Activated T-cell treated with anti-CD3 and anti-CD28 coated beads, Interleukin-2, amount 50 U/mL, for 72 hours (primary cell): ENCODE data around the gene PAPOLB. TPM values are rescaled to one million over a fixed set of nuclear protein-coding genes. Genes with fewer than 3 reads are reported as not detected.

Source experiments
- ATAC-seq, 2 donors: fragments of 150-1000 bp; cut with Tn5 transposase; replicated peaks in 1 of 2; 2 replicates each; pipeline ENCODE4 v1.10.0; 2021; ENCODE audit warnings: moderate library complexity in 2 of 2, mild to moderate bottlenecking in 1 of 2
- DNase-seq, 2 donors: peaks; one replicate each; pipeline ENCODE4 v3.0.0; 2021 to 2022; ENCODE audit warnings: mixed read lengths in 1 of 2
- H3K27ac Mint-ChIP-seq: one replicate; pipeline ENCODE4 v1.8.0; 2022; ENCODE audit warnings: mild to moderate bottlenecking, moderate library complexity, mixed read lengths
- H3K27me3 Mint-ChIP-seq: one replicate; pipeline ENCODE4 v1.8.0; 2022; ENCODE audit warnings: low read depth, mixed read lengths
- H3K36me3 Mint-ChIP-seq, 2 donors: one replicate each; pipeline ENCODE4 v1.8.0; 2022; ENCODE audit warnings: mixed read lengths in 2 of 2, mild to moderate bottlenecking in 1 of 2; ENCODE audit not compliant: insufficient read depth in 2 of 2
- H3K4me1 Mint-ChIP-seq: one replicate; pipeline ENCODE4 v1.8.0; 2022; ENCODE audit warnings: low read depth, mixed read lengths
- H3K4me3 Mint-ChIP-seq, 2 donors: one replicate each; pipeline ENCODE4 v1.8.0; 2022; ENCODE audit warnings: mild to moderate bottlenecking in 2 of 2, mixed read lengths in 2 of 2, moderate library complexity in 2 of 2
- H3K9me3 Mint-ChIP-seq, 2 donors: one replicate each; pipeline ENCODE4 v1.8.0; 2022; ENCODE audit warnings: mixed read lengths in 2 of 2
- total RNA-seq, 2 donors: library from RNA; stranded (reverse); gene quantifications; one replicate each; pipeline ENCODE4 v1.2.3, GENCODE V29; 2022

The PAPOLB gene
- total RNA-seq, 2 donors from 2014 or later = 0.05 TPM; not detected in 1

DNA sequence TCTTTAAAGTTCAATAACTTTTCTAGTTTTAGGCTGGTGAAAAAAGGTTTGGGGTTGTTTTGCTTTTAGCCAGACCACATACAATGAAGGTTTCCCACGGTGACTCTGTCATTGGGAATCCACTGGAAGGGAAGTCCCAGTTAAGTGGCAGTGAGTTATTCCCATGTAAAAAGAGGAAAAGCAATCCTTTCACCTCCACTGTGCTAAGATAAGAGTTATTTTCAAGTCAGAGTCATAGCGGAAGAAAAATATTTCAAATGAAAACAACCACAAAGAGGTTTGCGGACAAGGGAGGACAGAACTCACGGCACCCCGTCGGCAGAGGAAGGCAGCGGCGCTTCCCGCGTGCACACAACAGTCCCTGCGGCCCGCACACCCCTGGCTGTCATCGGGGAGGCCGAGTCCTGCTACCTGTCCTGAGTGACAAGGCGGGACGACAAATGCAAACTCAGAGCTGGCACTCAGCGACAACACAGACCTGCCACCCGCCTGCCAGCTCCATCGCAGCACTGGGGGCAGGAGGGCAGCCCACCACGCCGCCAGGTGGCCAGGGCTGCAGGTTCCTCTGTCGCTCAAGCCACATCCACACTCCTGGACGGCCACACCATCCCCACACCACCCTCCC is 9.3 kb upstream of the PAPOLB start:
- Mint-ChIP-seq H3K9me3 (peaks cover 0 to 2% of the 10 kb centered on the region in 2 donors), H3K27ac (peak overlapping the region; percentile 13), H3K4me3 (peak overlapping the region in 1 of 2 donors; percentile 7), H3K27me3 (peaks cover 21% of the 10 kb centered on the region), H3K4me1 (peaks cover 11% of the 10 kb centered on the region), H3K36me3 (no peaks in the 10 kb centered on the region)
- ATAC-seq (peak; percentile 30 to 60), DNase-seq (peak; percentile 12 to 23)

DNA sequence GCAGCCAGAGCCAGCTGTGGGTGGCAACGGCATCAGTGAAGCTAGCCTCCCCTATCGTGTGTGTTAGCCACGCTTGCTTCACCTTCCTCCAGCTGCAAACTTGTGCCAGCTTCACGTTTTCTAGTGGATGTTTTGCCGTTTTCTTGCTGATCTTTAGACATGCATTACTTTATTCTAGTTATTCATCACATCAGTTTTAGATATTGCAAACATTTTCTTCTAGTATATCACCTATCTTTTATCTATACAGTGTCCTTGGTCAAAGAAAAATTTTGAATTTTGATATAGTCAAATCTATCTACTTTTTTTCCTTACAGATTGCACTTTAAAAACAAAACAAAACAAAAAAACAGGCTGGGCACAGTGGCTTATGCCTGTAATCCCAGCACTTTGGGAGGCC is 6.7 kb upstream of the PAPOLB start:
- Mint-ChIP-seq H3K4me3 (no peak overlapping the region), H3K4me1 (peaks cover 11% of the 10 kb centered on the region), H3K9me3 (peaks cover 0 to 2% of the 10 kb centered on the region in 2 donors), H3K27me3 (peaks cover 38% of the 10 kb centered on the region), H3K36me3 (peaks cover 2% of the 10 kb centered on the region in 2 donors), H3K27ac (no peak overlapping the region)
- ATAC-seq = no peak
- no peak for DNase-seq

DNA sequence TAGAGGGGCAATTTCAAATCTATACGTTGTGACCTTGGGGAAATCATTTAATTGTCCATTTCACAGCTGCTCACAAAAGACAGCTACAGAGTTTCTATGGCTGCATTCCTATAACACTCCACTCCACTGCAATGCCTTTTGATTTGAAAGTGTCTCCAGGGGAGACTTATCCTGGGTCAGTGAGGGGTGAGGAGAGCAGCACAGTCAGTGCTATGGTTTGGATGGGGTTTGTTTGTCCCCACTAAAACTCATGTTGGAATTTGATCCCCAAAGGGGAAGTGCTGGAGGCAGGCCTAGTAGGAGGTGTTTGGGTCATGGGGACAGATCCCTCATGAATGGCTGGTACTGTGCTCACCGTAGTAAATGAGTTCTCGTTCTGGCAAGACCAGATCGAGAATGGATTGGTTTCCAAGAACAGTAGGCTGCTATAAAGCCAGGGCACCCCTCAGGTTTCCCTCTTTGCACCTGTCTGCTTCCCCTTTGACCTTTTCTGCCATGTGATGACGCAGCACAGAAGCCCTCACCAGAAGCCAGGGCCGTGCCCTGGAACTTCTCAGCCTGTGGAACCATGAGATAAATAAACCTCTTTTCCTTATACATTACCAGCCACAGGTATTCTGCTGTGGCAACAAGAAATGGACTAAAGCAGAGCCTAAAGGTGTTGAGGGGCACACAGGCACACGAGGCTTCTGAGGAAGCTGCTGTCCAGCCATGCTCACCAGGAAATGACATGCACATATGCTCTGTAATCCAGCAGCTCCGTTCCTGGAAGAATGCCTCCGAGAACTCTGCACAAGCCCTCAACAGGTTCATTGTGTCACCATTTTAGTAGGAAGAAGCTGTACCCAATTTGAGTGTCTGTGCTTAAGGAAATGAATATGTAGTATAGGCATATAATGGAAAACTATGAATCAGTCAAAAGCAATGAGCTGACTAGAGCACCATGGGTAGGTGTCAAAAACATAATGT is 5.0 kb upstream of the PAPOLB start:
- Mint-ChIP-seq H3K27me3 (peaks cover 45% of the 10 kb centered on the region), H3K36me3 (peaks cover 6 to 7% of the 10 kb centered on the region in 2 donors), H3K4me1 (peaks cover 11% of the 10 kb centered on the region), H3K27ac (no peak overlapping the region), H3K9me3 (peaks cover 0 to 4% of the 10 kb centered on the region in 2 donors), H3K4me3 (no peak overlapping the region)
- ATAC-seq (no peak), DNase-seq (no peak)

DNA sequence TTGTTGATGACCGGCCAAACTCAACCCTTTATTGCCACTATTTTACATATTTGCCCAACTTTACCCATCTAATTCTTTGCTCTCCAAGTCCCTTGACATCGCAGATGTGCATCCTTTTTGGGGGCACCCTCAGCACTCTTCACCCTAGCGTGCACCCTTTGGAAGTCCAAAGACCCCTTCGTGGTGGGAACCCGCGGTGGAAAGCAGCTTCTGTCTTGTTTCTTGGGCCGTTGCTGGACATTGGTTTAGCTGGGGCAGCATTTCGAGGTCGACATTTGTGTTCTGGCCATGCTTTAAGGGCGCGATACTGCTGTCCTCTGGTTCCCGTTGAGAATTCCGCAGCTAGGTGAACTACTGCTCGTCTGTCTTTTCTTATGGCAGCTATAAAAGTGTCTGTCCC is 326 bp upstream of the PAPOLB start:
- Mint-ChIP-seq H3K27ac (no peak overlapping the region), H3K36me3 (peaks cover 9 to 10% of the 10 kb centered on the region in 2 donors), H3K27me3 (peaks cover 52% of the 10 kb centered on the region), H3K9me3 (peaks cover 0 to 2% of the 10 kb centered on the region in 2 donors), H3K4me3 (peak overlapping the region; percentile 66), H3K4me1 (no peaks in the 10 kb centered on the region)
- DNase-seq (no peak), ATAC-seq (no peak)

DNA sequence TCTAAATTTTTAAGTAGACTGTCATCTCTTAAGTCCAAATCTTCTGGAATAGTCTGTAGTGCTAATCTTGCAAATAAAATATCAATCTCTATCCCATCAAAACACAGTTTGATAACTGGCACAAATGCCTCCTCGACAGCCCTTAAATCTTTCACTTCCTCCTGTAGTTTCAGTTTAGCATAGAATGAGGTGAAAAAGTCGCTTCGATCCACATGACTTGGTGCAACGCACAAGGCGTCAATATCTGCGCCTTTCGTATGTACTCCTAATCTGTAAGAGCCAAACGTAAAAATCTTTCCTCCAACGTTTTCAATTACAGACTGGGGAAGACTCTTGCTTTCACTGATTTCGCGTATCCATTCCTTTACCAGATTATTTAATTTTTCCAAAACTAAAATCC is 603 bp downstream of the PAPOLB start:
- Mint-ChIP-seq H3K9me3 (peaks cover 0 to 2% of the 10 kb centered on the region in 2 donors), H3K4me3 (peak overlapping the region; percentile 66), H3K4me1 (no peaks in the 10 kb centered on the region), H3K27me3 (peaks cover 52% of the 10 kb centered on the region), H3K27ac (no peak overlapping the region), H3K36me3 (peaks cover 9 to 10% of the 10 kb centered on the region in 2 donors)
- no peak for ATAC-seq
- DNase-seq = no peak

DNA sequence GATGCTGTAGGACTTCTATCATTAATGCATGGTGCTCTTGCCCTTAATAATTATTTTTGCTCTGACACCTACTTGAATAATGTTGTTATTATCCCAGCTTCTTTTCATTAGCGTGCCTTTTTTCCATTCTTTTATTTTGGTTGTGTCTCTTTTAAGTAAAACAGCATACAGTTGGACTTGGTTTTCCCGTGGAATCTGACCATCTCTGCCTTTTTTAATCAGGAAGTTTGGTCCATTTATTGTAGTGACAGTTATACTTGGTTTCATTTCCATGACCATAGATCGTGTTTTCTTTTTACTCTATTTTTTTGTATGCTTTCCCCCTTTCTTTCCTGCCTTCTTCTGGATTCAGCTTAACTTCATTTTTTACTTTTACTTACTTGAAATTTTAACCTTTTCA is 4.6 kb downstream of the PAPOLB start:
- no peak overlapping the region for H3K27ac Mint-ChIP-seq
- H3K4me1 Mint-ChIP-seq = no peaks in the 10 kb centered on the region
- no peak for ATAC-seq
- no peak for DNase-seq
- H3K9me3 Mint-ChIP-seq = no peaks in the 10 kb centered on the region
- peaks cover 4 to 5% of the 10 kb centered on the region in 2 donors for H3K36me3 Mint-ChIP-seq
- no peak overlapping the region for H3K4me3 Mint-ChIP-seq
- H3K27me3 Mint-ChIP-seq = peaks cover 21% of the 10 kb centered on the region

DNA sequence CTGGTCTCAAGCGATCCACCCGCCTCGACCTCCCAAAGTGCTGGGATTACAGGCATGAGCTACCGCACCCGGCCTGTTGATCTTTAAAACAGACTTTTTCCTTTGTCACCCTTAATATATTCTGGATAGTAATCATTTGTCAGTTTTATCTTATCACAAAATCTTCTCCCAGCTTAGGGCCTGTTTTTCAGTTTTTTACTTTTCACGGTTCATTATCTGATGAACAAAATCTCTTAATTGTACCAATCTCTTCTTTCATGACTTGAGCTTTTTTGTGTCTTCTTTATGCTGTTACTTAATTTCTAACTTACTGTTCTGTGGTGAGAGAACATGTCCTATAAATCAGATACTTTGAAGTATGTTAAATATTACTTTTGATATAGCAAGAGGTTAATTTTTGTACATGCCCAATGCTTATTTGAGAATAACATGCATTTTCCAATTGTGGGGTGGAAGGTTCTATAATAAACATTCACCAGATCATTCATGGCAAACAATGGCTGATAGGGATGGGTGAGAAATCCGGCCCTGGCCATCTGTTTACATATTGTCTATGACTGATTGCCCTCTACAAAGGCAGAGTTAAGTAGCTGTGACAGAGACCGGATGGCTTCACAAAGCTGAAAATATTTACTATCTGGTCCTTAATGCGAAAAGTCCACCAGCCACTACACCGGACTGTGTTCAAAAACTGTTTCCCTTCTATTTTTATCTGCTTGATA is 5.3 kb downstream of the PAPOLB start:
- peaks cover 18% of the 10 kb centered on the region for H3K27me3 Mint-ChIP-seq
- DNase-seq = no peak
- no peak overlapping the region for H3K27ac Mint-ChIP-seq
- H3K36me3 Mint-ChIP-seq = peaks cover 2 to 3% of the 10 kb centered on the region in 2 donors
- ATAC-seq = no peak
- H3K4me3 Mint-ChIP-seq = no peak overlapping the region
- H3K4me1 Mint-ChIP-seq = peaks cover under 1% of the 10 kb centered on the region
- H3K9me3 Mint-ChIP-seq = peaks cover 0 to under 1% of the 10 kb centered on the region in 2 donors

GRCh38 chr7:4854916-4855315 is 6.9 kb downstream of the PAPOLB start:
- no peak for ATAC-seq
- no peak for DNase-seq
- H3K9me3 Mint-ChIP-seq = peaks cover 0 to 4% of the 10 kb centered on the region in 2 donors
- no peak overlapping the region for H3K4me3 Mint-ChIP-seq
- peaks cover 4% of the 10 kb centered on the region for H3K4me1 Mint-ChIP-seq
- peaks cover 11% of the 10 kb centered on the region for H3K27me3 Mint-ChIP-seq
- H3K36me3 Mint-ChIP-seq = no peaks in the 10 kb centered on the region
- H3K27ac Mint-ChIP-seq = no peak overlapping the region

DNA sequence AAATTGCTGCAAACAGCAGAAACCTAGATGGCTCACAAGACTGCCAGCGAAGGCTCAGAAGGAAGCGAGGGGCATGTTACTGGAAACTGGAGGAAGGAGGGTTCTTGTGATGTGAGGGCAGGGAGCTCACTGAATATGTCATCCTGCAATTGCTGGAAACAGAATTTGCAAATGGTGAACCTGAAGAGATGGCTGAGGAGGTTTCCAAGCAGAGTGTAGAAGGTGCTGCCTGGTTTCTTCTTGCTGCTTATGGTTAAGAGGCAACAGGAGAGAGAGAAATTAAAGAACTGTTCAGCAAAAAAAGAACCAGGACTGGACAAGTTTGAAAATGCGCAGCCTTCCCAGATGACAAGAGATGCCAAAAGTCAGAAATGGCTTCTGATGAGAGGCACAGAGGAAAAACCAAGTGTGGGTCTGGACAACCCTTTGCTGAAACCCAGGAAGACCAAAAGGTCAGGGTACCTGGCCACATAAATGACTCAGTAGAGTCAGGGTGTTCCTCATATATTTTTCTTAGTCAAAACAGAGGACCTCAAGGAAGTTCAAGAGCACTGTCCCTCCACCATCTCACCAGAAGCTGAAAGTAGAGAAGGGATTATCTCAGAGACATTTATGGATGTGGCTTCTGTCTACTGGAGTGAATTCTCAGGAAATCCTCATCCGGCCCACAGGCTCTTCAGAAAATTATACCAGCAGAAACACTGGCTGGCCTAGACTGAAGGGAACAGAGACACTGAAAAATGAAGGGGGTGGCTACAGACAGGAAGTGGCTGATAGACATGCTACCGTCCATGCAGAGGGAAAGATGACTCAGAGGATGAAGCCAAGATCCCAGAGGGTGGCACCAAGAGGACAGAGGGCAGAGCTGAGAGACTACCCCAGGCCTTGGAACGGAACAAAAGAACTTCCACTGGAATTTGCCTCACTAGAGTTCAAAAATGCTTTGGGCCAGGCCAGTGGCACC is 10.1 kb downstream of the PAPOLB start:
- H3K27ac Mint-ChIP-seq = no peak overlapping the region
- no peak overlapping the region for H3K4me3 Mint-ChIP-seq
- H3K9me3 Mint-ChIP-seq = peaks cover 0 to 4% of the 10 kb centered on the region in 2 donors
- no peaks in the 10 kb centered on the region for H3K36me3 Mint-ChIP-seq
- H3K4me1 Mint-ChIP-seq = peaks cover 4% of the 10 kb centered on the region
- H3K27me3 Mint-ChIP-seq = no peaks in the 10 kb centered on the region
- DNase-seq (no peak), ATAC-seq (peak; percentile 34 to 65)

DNA sequence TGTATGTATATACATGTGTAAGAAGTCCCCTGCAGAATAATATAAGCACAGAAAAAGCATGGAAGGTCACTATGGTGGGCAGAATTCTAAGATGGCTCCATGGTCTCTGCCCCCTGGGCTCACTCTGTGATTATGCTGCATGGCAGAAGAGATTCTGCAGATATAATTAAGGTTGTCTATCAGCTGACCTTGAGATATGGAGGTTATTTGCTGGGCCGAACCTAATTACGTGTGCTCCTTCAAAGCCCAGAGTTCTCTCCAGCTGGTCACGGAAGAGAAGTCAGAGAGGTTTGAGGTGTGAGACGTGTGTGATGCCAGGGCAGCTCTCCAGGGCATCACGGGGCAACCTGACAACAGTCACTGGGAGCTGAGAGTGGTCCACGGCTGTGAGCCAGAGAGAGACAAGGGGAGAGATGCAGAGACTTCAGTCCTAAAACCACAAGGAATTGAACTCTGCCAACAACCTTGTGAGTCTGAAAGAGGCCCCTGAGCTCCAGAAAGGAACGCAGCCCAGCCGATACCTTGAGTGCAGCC is 11.5 kb downstream of the PAPOLB start:
- ATAC-seq (no peak), DNase-seq (no peak)
- Mint-ChIP-seq H3K36me3 (no peaks in the 10 kb centered on the region), H3K9me3 (peaks cover 0 to 4% of the 10 kb centered on the region in 2 donors), H3K27ac (no peak overlapping the region), H3K27me3 (peaks cover 10% of the 10 kb centered on the region), H3K4me1 (peaks cover 4% of the 10 kb centered on the region), H3K4me3 (no peak overlapping the region)

DNA sequence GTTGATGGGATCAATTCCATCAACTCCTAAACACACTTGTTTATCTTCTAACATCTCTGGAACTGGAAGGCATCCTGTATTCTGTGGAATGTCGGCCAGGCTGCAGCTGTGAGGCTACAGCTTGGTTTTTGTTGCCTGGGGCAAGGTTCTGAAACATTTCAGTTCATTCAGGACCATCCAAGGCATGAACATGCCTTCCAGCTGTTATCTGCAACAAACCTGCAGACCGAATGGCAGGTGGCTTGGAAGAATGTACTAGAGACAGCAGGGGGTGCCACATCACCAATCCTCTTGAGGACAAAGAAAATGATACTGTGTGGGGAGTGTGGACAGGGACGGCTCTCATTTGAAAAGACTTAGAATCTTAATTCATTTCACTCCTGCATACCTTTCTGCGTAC is 12.4 kb downstream of the PAPOLB start:
- ATAC-seq = peak in 1 of 2 donors; percentile 62
- peaks cover 18% of the 10 kb centered on the region for H3K27me3 Mint-ChIP-seq
- peak; percentile 25 to 36 for DNase-seq
- no peak overlapping the region for H3K27ac Mint-ChIP-seq
- H3K36me3 Mint-ChIP-seq = no peaks in the 10 kb centered on the region
- peaks cover 0 to 4% of the 10 kb centered on the region in 2 donors for H3K9me3 Mint-ChIP-seq
- H3K4me1 Mint-ChIP-seq = peaks cover 4% of the 10 kb centered on the region
- H3K4me3 Mint-ChIP-seq = no peak overlapping the region

GRCh38 chr7:4845740-4846142 is 16.1 kb downstream of the PAPOLB start:
- no peaks in the 10 kb centered on the region for H3K36me3 Mint-ChIP-seq
- no peak overlapping the region for H3K27ac Mint-ChIP-seq
- ATAC-seq = no peak
- H3K4me3 Mint-ChIP-seq = no peak overlapping the region
- no peaks in the 10 kb centered on the region for H3K9me3 Mint-ChIP-seq
- peaks cover 18% of the 10 kb centered on the region for H3K27me3 Mint-ChIP-seq
- no peak for DNase-seq
- no peaks in the 10 kb centered on the region for H3K4me1 Mint-ChIP-seq
